B cell (primary cell): Measurements from ENCODE around the gene SDK1. TPM values are rescaled to one million over a fixed set of nuclear protein-coding genes. Genes with fewer than 3 reads are reported as not detected.

Source experiments
- ATAC-seq: fragments of 200-7000 bp; cut with Tn5 transposase; one replicate; pipeline ENCODE4 v1.10.0; 2021; ENCODE audit warnings: low read depth, mild to moderate bottlenecking, moderate number of reproducible peaks, moderate library complexity
- CTCF ChIA-PET: fragments of 350-600 bp; sonication (Branson Sonifier 250); formaldehyde crosslinking; loops from one replicate; lab custom pipeline; 2021; ENCODE audit warnings: antibody characterized with exemption, inconsistent platforms; lab: Charles Lee
- POLR2A ChIA-PET: fragments of 350-600 bp; sonication (Branson Sonifier 250); formaldehyde crosslinking; loops from one replicate; lab custom pipeline; 2021; ENCODE audit warnings: antibody characterized with exemption; lab: Charles Lee
- DNase-seq: peaks from one replicate; pipeline ENCODE4 v3.0.0; 2013
- H2AFZ ChIP-seq: 2 replicates; pipeline ENCODE4 v1.6.1; 2012; ENCODE audit warnings: mild to moderate bottlenecking, low read depth, low read length; ENCODE audit not compliant: insufficient read depth, poor library complexity, severe bottlenecking
- H3K27ac ChIP-seq, 2 donors: 1 replicate in 1 of 2; 2 replicates in 1 of 2; pipeline ENCODE4 v1.5.1; 2012 to 2013; ENCODE audit warnings: low read length in 2 of 2, mild to moderate bottlenecking in 2 of 2, moderate library complexity in 1 of 2
- H3K27me3 ChIP-seq, 4 experiments: fragments of 200-600 bp in 1 of 4; sonication (generic) in 1 of 4; replicated peaks in 1 of 4; 1 replicate in 2 of 4; 2 replicates in 2 of 4; pipeline versions ENCODE4 v1.6.1 to v1.7.0; 2013 to 2016; ENCODE audit warnings: low read length in 3 of 4, mild to moderate bottlenecking in 2 of 4, mixed read lengths in 1 of 4, moderate library complexity in 1 of 4; ENCODE audit not compliant: insufficient read depth in 4 of 4, control insufficient read depth in 3 of 4; ENCODE audit errors: control extremely low read depth in 1 of 4
- H3K36me3 ChIP-seq, 2 experiments: replicated peaks in 1 of 2; 1 replicate in 1 of 2; 2 replicates in 1 of 2; pipeline versions ENCODE4 v1.6.1 to v1.7.1; 2013; ENCODE audit warnings: low read length in 1 of 2; ENCODE audit not compliant: insufficient read depth in 2 of 2, control insufficient read depth in 1 of 2; ENCODE audit errors: control extremely low read depth in 1 of 2, extremely low read depth in 1 of 2
- H3K4me1 ChIP-seq, 2 donors: fragments of 200-600 bp in 1 of 2; sonication (generic) in 1 of 2; 1 replicate in 1 of 2; 2 replicates in 1 of 2; pipeline versions ENCODE4 v1.5.1 to v1.6.1; 2013 to 2017; ENCODE audit warnings: low read length in 2 of 2; ENCODE audit not compliant: control insufficient read depth in 2 of 2, insufficient read depth in 2 of 2
- H3K4me2 ChIP-seq: replicated peaks from 2 replicates; pipeline ENCODE3; 2012; ENCODE audit warnings: mild to moderate bottlenecking, low read depth, low read length; ENCODE audit not compliant: poor library complexity, severe bottlenecking
- H3K4me3 ChIP-seq, 5 experiments: fragments of 200-600 bp in 1 of 5; sonication (generic) in 1 of 5; 1 replicate in 3 of 5; 2 replicates in 2 of 5; pipeline versions ENCODE4 v1.5.1 to v1.7.0; 2011 to 2016; ENCODE audit warnings: low read length in 4 of 5, mild to moderate bottlenecking in 4 of 5, low read depth in 2 of 5, control low read depth in 1 of 5, moderate library complexity in 1 of 5; ENCODE audit not compliant: insufficient read depth in 1 of 5; ENCODE audit errors: control extremely low read depth in 1 of 5, extremely low read depth in 1 of 5
- H3K79me2 ChIP-seq: fragments of 200-600 bp; sonication (generic); one replicate; pipeline ENCODE4 v1.6.0; 2016; ENCODE audit warnings: low read length; ENCODE audit not compliant: control insufficient read depth, insufficient read depth
- H3K9ac ChIP-seq: fragments of 200-600 bp; sonication (generic); 2 replicates; pipeline ENCODE4 v1.6.1; 2017; ENCODE audit warnings: mild to moderate bottlenecking, low read length, moderate library complexity
- H3K9me3 ChIP-seq, 3 donors: one replicate each; pipeline versions ENCODE4 v1.6.1 to v1.7.1; 2013; ENCODE audit warnings: low read length in 2 of 3; ENCODE audit not compliant: control insufficient read depth in 2 of 3, insufficient read depth in 1 of 3; ENCODE audit errors: control extremely low read depth in 1 of 3
- H4K20me1 ChIP-seq: 2 replicates; pipeline ENCODE4 v1.6.0; 2012; ENCODE audit warnings: mild to moderate bottlenecking, low read length; ENCODE audit not compliant: insufficient read depth, control insufficient read depth, poor library complexity, severe bottlenecking
- H3K27ac Mint-ChIP-seq: one replicate; pipeline ENCODE4 v1.8.0; 2021; ENCODE audit warnings: mixed read lengths
- H3K27me3 Mint-ChIP-seq: one replicate; pipeline ENCODE4 v1.8.0; 2021; ENCODE audit warnings: mixed read lengths
- H3K4me1 Mint-ChIP-seq: one replicate; pipeline ENCODE4 v1.8.0; 2021; ENCODE audit warnings: mixed read lengths
- H3K4me3 Mint-ChIP-seq: one replicate; pipeline ENCODE4 v1.8.0; 2021; ENCODE audit warnings: mixed read lengths
- H3K9me3 Mint-ChIP-seq: one replicate; pipeline ENCODE4 v1.8.0; 2022; ENCODE audit warnings: mixed read lengths; ENCODE audit not compliant: insufficient read depth
- CTCF ChIP-seq: fragments of 200-600 bp; IDR thresholded peaks from one replicate; pipeline ENCODE4 v1.8.0; 2022; ENCODE audit warnings: antibody characterized with exemption, mild to moderate bottlenecking
- EZH2 ChIP-seq: IDR thresholded peaks from 2 replicates; pipeline ENCODE4 v1.6.1; 2012; ENCODE audit warnings: borderline replicate concordance, low read depth, mild to moderate bottlenecking, moderate library complexity, low read length; ENCODE audit not compliant: insufficient read depth, poor library complexity, severe bottlenecking
- WGBS: methylation state at CpG from one replicate; pipeline ENCODE4 v1.1.5; 2013; ENCODE audit warnings: missing lambda C conversion rate; ENCODE audit not compliant: insufficient coverage; 5-methylcytosine and 5-hydroxymethylcytosine counted together
- intact Hi-C: fragments of 100-400 bp; cut with micrococcal nuclease; formaldehyde crosslinking; loops from one replicate; pipeline ENCODE4 v1.10.0; 2022
- polyA plus RNA-seq: library from polyadenylated mRNA; depleted of rRNA; stranded (reverse); fragments of >200 nt; gene quantifications from 2 replicates; pipeline ENCODE4 v1.2.3, GENCODE V29; 2012
- total RNA-seq, 2 donors: library from RNA; stranded (reverse); fragments of 120-200 nt in 1 of 2; gene quantifications; 1 replicate in 1 of 2; 2 replicates in 1 of 2; pipeline versions ENCODE4 v1.2.3 to v1.2.4, GENCODE V29; 2013 to 2022

SDK1 gene
- total and polyA plus RNA-seq, 2 donors (not counting 1 experiment from before 2014, with no cell fraction given) = 0.73 to 2.0 TPM

- DNase-seq (no peak), ATAC-seq (no peak)
- Histone ChIP-seq H3K27me3 (no peaks in the 10 kb centered on the region), H4K20me1 (no peaks in the 10 kb centered on the region), H3K79me2 (no peaks in the 10 kb centered on the region), H3K4me3 (no peak overlapping the region), H3K4me2 (no peak overlapping the region), H3K4me1 (no peaks in the 10 kb centered on the region), H3K9me3 (peaks cover 0 to 44% (median 0%) of the 10 kb centered on the region in 3 donors), H3K36me3 (no peaks in the 10 kb centered on the region), H3K9ac (no peak overlapping the region), H2AFZ (no peak overlapping the region), H3K27ac (no peak overlapping the region)
- no peaks in the 10 kb centered on the region for H3K27me3 Mint-ChIP-seq
- H3K4me3 Mint-ChIP-seq = no peak overlapping the region
- intact Hi-C loops = no loop called here
- no peak overlapping the region for H3K27ac Mint-ChIP-seq
- WGBS = 84% methylated on average over 11 of the region's 11 CpGs
- peaks cover 2% of the 10 kb centered on the region for H3K9me3 Mint-ChIP-seq
- no peaks in the 10 kb centered on the region for H3K4me1 Mint-ChIP-seq
- TF ChIP-seq CTCF (no peak), EZH2 (no peak)
- ChIA-PET CTCF (no interaction called here), POLR2A (no interaction called here)
Measured at GRCh38 chr7:4269746-4270145, 968.7 kb downstream of the SDK1 start.

GRCh38 chr7:4270268-4270667, 969.2 kb downstream of the SDK1 start:
- ATAC-seq (no peak), DNase-seq (no peak)

More at GRCh38 chr7:4270268-4270667, 969.2 kb downstream of the SDK1 start:
- H3K9ac ChIP-seq = no peak overlapping the region
- ChIA-PET POLR2A (no interaction called here), CTCF (no interaction called here)
- peaks cover 3% of the 10 kb centered on the region for H3K9me3 Mint-ChIP-seq
- no peaks in the 10 kb centered on the region for H4K20me1 ChIP-seq
- no peak overlapping the region for H2AFZ ChIP-seq
- no peak for TF ChIP-seq CTCF
- no peak for TF ChIP-seq EZH2
- H3K27ac ChIP-seq = no peak overlapping the region
- intact Hi-C loops = no loop called here
- 80% methylated on average over 6 of the region's 12 CpGs for WGBS
- no peak overlapping the region for H3K4me2 ChIP-seq
- H3K27me3 Mint-ChIP-seq = no peaks in the 10 kb centered on the region
- no peaks in the 10 kb centered on the region for H3K4me1 ChIP-seq
- no peak overlapping the region for H3K27ac Mint-ChIP-seq
- H3K4me1 Mint-ChIP-seq = no peaks in the 10 kb centered on the region
- peaks cover 0 to 46% (median 0%) of the 10 kb centered on the region in 3 donors for H3K9me3 ChIP-seq
- H3K36me3 ChIP-seq = no peaks in the 10 kb centered on the region
- no peak overlapping the region for H3K4me3 ChIP-seq
- no peak overlapping the region for H3K4me3 Mint-ChIP-seq
- H3K79me2 ChIP-seq = no peaks in the 10 kb centered on the region
- no peaks in the 10 kb centered on the region for H3K27me3 ChIP-seq
